GM19099 (cell line): ENCODE results near the gene CARF.

Experiments
- POLR2A ChIP-seq: IDR thresholded peaks from 3 replicates; pipeline ENCODE4 v1.6.1; 2011; ENCODE audit warnings: low read depth; ENCODE audit not compliant: insufficient read length; ENCODE audit errors: extremely low read depth

Gene CARF

GRCh38 chr2:202932425-202933138 lies 20.5 kb downstream of the CARF start:
- no peak for TF ChIP-seq POLR2A

GRCh38 chr2:202933139-202933510 lies 21.1 kb downstream of the CARF start:
- no peak for TF ChIP-seq POLR2A

- no peak for TF ChIP-seq POLR2A
These were observed 21.9 kb downstream of the CARF start for GRCh38 chr2:202933958-202934357.

GRCh38 chr2:202934456-202934855 lies 22.4 kb downstream of the CARF start:
- TF ChIP-seq POLR2A: no peak

- TF ChIP-seq POLR2A: no peak
These were observed 26.9 kb downstream of the CARF start for GRCh38 chr2:202938960-202939359.

GRCh38 chr2:202941771-202942170 lies 29.7 kb downstream of the CARF start:
- no peak for TF ChIP-seq POLR2A

- TF ChIP-seq POLR2A: no peak
These were observed 32.3 kb downstream of the CARF start for GRCh38 chr2:202944408-202944807.

GRCh38 chr2:202944816-202945215 lies 32.7 kb downstream of the CARF start:
- no peak for TF ChIP-seq POLR2A

- no peak for TF ChIP-seq POLR2A
These were observed 33.4 kb downstream of the CARF start for GRCh38 chr2:202945497-202945896.

- no peak for TF ChIP-seq POLR2A
These were observed 38.5 kb downstream of the CARF start for GRCh38 chr2:202950592-202950991.

GRCh38 chr2:202960524-202960923 lies 48.4 kb downstream of the CARF start:
- TF ChIP-seq POLR2A: no peak

- no peak for TF ChIP-seq POLR2A
These were observed 51.6 kb downstream of the CARF start for GRCh38 chr2:202963712-202964111.

- TF ChIP-seq POLR2A: no peak
These were observed 53.9 kb downstream of the CARF start for GRCh38 chr2:202965810-202966460.

- TF ChIP-seq POLR2A: no peak
These were observed 64.7 kb downstream of the CARF start for GRCh38 chr2:202976809-202977208.

- TF ChIP-seq POLR2A: no peak
These were observed 70.9 kb downstream of the CARF start for GRCh38 chr2:202982779-202983491.

GRCh38 chr2:202989749-202990148 lies 77.7 kb downstream of the CARF start:
- no peak for TF ChIP-seq POLR2A
